GM19035 (cell line): ENCODE data around the gene TM2D3.

Source experiments
- ATAC-seq: cut with Tn5 transposase; IDR thresholded peaks from one replicate; pipeline ENCODE4 v1.9.1; 2021; ENCODE audit not compliant: unreplicated experiment

TM2D3 gene, protein sequence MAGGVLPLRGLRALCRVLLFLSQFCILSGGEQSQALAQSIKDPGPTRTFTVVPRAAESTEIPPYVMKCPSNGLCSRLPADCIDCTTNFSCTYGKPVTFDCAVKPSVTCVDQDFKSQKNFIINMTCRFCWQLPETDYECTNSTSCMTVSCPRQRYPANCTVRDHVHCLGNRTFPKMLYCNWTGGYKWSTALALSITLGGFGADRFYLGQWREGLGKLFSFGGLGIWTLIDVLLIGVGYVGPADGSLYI

DNA sequence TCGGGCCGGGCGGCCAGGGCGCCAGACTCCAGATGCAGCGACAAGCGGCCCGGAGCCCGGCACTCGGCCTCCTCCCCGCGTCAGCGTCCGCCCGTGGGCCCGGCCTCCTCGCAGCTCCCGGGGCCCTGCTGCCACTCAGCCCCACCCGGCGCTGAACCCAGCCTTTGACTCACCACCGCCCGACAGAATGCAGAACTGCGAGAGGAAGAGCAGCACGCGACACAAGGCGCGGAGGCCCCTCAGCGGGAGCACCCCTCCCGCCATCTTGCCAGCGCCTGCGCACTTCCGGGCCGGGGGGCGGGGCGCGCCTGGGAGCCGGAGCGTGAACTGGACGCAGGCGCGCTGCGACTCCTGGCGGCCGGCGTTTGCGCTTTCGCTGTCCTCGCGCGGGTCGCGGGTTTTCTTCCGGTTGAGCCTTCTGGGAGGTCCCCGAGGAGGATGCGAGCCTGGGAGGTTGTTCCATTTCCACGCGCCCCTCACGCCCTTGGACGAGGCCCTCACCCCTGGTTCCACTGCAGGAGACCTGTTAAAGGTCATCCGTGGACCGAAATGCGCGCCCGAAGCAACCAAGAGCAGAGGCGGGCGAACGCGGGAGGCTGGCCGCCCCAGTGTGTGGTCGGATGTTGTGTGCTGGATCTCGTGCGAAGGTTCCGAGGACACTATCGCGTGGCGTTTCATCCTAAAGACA lies at the start of gene TM2D3:
Gene TM2D3 (minus strand): TSS at position 284 of the 688 bp plus-strand sequence. CDS start 20 bp downstream, at position 264.
- ATAC-seq: peak; percentile 87

DNA sequence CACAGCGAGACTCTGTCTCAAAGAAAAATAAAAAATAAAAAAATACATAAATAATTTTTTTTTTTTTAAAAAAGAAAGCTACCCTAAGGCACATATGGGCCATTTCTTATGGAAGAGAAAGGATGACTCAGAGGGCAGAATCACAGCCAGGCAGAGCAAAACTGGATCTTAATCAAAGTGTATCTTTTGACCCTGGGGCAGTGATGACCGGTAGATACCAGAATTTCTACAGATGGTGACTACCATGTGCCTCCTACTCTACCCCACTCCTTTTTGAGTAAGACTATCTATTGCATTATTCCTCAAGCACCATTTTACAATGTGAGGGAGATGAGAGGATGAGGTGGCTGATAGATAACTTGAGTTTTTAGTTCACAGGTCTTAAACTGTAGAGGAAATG lies 46.1 kb upstream of the TM2D3 start:
- ATAC-seq: no peak

DNA sequence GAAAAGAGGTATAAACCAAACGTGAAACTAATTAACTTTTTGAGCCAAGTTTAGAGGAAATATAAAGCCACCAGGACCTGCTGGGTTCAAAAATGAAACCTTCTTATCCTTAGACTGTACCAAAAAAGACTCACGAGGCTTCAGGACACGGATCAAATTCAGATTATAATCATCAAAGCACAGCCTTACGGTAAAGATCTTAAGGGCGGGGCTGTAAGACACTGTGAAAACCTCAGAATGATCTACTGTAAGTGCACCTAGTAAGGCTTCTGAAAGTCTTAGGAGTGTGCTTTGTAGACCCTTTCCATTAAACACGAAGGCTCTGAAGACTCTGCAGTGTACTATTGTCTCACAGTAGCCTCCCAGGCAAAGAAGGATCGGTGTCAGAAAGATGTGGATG lies 45.3 kb upstream of the TM2D3 start:
- no peak for ATAC-seq

DNA sequence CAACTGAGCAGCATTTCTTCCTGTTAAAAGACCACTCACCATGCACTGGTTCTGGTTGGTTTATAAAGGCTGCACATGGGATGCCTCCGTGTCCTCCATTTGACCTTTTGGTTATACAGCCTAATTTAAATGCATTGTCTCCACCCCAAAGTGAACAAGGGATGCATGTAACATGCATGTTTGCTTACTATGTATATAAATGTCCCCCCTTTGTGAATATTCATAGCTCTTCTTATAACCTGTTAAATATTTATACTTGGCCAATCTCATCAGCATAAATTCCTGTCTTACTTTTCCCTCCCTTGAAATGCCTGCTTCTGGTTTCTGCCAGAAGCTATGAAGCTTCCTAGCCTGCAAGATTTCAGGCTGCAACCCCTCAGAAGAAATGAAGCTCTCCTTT lies 44.6 kb upstream of the TM2D3 start:
- ATAC-seq: no peak

GRCh38 chr15:101694261-101694660 lies 42.1 kb upstream of the TM2D3 start:
- no peak for ATAC-seq

GRCh38 chr15:101692801-101693598 lies 40.8 kb upstream of the TM2D3 start:
- ATAC-seq: no peak

DNA sequence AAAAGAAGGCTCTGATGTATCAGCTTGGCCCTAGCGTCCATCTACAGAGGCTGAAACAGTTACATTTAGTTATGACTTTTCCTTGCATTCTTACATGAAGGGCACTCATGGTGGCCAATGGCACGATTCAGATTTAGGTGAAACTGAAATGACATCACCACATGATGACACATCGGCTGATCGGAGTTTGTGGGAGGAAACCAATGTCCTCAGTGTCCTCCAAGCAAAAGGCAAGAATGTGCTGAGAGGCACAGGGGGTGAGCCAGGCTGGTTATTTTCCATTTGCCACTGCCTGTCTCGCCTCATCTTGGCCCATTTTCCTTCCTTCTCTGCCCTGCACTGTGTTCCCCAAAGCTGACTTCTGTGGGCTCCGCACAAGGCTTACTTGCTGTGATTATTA lies 37.7 kb upstream of the TM2D3 start:
- ATAC-seq: no peak

DNA sequence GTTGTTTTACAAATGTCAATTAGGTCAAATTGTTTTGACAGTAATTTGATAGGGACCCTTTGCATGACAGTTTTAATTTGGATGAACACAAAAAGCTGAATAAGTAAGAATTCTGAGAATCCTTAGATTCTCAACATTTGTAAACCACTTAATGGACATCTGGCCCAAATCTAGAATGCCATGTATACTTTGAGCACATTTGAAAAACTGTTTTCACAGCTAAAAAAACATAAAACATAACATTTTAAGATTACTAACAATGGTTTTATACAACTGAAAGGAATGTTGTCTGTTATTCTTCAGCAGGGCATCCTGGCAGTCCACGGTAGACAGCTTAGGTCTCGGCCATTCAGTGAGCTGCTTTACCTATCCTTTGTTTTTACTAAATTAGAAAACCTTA lies 34.5 kb upstream of the TM2D3 start:
- ATAC-seq: no peak

- ATAC-seq: no peak
Measured at GRCh38 chr15:101684877-101685276, 32.7 kb upstream of the TM2D3 start.

GRCh38 chr15:101684384-101684783 lies 32.2 kb upstream of the TM2D3 start:
- ATAC-seq: no peak

GRCh38 chr15:101679806-101680205 lies 27.6 kb upstream of the TM2D3 start:
- ATAC-seq: no peak

DNA sequence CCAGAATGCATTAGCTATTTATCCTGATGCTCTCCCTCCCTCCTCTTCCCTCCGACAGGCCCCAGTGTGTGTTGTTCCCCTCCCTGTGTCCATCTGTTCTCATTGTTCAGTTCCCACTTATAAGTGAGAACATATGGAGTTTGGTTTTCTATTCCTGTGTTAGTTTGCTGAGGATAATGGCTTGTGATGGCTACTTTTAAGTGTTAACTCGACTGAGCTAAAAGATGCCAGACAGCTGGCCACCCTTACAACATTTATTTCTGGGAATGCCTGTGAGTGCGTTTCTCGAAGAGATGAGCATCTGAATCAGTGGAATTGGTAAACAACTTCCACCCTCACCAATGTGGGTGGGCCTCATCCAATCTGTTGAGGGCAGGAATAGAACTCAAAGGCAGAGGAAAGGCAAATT lies 24.7 kb upstream of the TM2D3 start:
- no peak for ATAC-seq

DNA sequence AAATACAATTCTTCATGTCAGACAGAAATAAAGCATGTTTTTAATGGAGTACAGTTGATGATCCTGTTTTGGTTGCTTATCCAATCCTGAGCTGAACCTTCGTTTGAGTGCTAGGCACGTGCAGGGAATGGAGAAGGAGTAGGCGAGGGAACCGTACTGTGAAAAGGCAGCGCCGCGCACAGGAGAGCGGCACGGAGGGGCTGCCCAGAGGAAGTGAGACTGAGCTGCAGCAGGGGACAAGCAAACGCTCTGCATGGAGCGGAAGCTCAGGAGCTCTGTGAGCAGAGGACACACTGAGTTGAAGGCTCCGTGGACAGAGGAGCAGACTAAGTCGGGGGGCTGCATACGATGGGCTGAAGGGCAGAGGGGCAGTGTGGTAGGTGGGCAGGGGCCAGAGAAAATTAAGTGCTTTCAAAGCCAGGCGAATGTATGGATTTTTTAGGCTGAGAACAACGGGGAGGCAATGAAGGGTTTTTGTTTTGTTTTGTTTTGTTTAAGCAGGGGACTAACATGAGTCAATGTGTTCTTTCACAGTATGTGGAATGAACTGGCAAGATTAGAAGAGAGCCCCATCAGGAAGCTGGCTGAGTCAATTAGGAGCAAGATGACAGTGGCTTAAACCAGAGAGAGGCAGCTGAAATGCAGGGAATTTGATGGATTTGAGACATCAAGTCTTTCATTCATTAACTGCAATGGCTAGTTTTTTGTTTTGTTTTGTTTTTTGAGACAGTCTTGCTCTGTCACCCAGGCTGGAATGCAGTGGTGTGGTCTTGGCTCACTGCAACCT lies 23.8 kb upstream of the TM2D3 start:
- ATAC-seq: peak; percentile 95

- no peak for ATAC-seq
Measured at GRCh38 chr15:101675015-101675414, 22.8 kb upstream of the TM2D3 start.

- ATAC-seq: no peak
Measured at GRCh38 chr15:101672298-101672697, 20.1 kb upstream of the TM2D3 start.

- no peak for ATAC-seq
Measured at GRCh38 chr15:101669744-101670143, 17.6 kb upstream of the TM2D3 start.

DNA sequence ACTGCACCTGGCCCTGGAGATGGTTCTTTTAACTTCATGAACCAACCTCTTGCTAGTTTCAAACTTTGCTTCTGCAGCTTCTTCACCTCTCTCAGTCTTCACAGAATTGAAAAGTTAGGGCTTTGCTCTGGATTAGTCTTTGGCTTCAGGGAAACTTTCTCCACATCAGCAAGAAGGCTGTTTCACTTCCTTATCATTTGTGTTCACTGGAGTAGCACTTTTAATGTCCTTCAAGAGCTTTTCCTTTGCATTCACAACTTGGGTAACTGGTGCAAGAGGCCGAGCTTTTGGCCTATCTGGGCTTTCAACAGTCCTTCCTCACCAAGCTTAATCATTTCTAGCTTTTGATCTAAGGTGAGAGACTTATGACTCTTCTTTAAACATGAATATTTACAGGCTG lies 15.7 kb upstream of the TM2D3 start:
- no peak for ATAC-seq

- ATAC-seq: no peak
Measured at GRCh38 chr15:101664303-101664913, 12.2 kb upstream of the TM2D3 start.

DNA sequence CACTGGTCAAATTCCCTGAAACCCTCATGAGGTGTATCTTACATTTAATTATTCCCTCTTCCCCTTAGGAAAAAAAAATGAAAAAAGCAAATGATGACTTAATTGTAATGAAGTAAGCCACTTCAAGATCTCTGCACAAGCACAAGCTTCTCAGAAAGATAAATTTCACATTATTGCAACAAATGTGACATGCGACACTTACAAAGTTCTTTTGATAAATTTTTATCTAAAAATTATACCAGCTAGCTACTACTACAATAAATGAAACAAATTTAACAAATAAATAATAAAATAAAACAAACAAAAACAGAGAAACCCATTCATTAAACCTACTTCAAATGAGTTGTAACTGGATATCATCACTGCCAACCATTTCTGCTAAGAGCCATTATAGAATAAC lies 10.0 kb upstream of the TM2D3 start:
- no peak for ATAC-seq

DNA sequence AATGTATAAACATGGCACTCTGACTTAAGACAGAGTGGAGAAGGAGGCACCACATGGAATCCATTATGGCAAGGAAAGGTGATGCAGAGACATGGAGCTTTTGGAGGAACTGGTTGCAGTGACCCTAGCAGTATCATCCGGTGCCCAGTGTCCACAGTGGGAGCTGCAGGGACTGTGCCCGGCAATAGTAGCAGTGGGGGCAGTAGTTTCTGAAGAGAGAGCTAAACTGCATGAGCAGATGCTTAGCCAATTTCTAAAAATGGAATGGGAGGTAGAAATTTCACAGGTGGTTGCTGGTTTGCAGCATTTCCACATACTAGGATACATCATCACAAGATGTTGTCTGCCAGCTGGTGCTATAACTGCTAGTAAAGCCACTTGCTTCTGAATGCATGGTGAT lies 7.8 kb upstream of the TM2D3 start:
- no peak for ATAC-seq
